HEK293T (cell line): ENCODE measurements around the gene ZMYM1.

Experiments used
- BHLHE40 ChIP-seq: fragments of 450-650 bp; IDR thresholded peaks from 2 replicates; pipeline ENCODE4 v1.6.1; 2016; ENCODE audit warnings: mild to moderate bottlenecking, moderate library complexity, borderline replicate concordance
- FOXK2 ChIP-seq: fragments of 450-650 bp; IDR thresholded peaks from 2 replicates; pipeline ENCODE4 v1.6.1; 2016; ENCODE audit warnings: mild to moderate bottlenecking
- FOXM1 ChIP-seq: fragments of 450-650 bp; IDR thresholded peaks from 2 replicates; pipeline ENCODE4 v1.6.1; 2017; ENCODE audit warnings: mild to moderate bottlenecking, borderline replicate concordance
- HDGF ChIP-seq: fragments of 450-650 bp; IDR thresholded peaks from 2 replicates; pipeline ENCODE4 v1.6.1; 2017; ENCODE audit warnings: antibody characterized with exemption, borderline replicate concordance
- LEF1 ChIP-seq: fragments of 450-650 bp; IDR thresholded peaks from 2 replicates; pipeline ENCODE4 v1.6.1; 2017; ENCODE audit warnings: mild to moderate bottlenecking, borderline replicate concordance
- SP1 ChIP-seq: fragments of 450-650 bp; IDR thresholded peaks from 2 replicates; pipeline ENCODE4 v1.6.1; 2017
- SUZ12 ChIP-seq: fragments of 450-650 bp; IDR thresholded peaks from 2 replicates; pipeline ENCODE4 v1.6.1; 2016; ENCODE audit warnings: mild to moderate bottlenecking
- TARDBP ChIP-seq: fragments of 450-650 bp; IDR thresholded peaks from 2 replicates; pipeline ENCODE4 v1.6.1; 2016
- TF ChIP-seq, protein P1 (sequence below): fragments of 450-650 bp; IDR thresholded peaks from 2 replicates; pipeline ENCODE4 v1.6.1; 2016

DNA sequence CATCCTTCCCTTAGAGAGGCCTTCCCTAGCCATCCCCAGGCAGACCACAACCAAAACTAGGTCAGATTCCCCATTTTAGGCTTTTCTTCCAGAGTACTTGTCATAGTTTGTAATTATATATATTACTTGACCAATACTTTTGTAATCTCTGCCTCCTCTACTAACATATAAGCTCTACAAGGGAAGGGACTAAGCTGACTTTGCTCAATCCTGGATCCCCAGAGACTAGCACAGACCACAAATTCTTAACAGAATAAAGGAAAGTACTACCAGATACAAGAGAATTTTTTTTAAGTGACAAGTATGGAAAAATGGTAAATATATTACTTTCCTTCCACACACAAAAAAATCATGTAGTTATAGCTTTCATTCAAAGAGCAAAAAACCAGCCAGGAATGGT, 49.4 kb upstream of the ZMYM1 start:
- TF ChIP-seq SP1 (no peak), LEF1 (no peak), FOXK2 (no peak), HDGF (no peak), BHLHE40 (no peak), TARDBP (no peak), FOXM1 (no peak), SUZ12 (no peak)
- TF ChIP-seq, protein P1, sequence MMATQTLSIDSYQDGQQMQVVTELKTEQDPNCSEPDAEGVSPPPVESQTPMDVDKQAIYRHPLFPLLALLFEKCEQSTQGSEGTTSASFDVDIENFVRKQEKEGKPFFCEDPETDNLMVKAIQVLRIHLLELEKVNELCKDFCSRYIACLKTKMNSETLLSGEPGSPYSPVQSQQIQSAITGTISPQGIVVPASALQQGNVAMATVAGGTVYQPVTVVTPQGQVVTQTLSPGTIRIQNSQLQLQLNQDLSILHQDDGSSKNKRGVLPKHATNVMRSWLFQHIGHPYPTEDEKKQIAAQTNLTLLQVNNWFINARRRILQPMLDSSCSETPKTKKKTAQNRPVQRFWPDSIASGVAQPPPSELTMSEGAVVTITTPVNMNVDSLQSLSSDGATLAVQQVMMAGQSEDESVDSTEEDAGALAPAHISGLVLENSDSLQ: no peak
